ENCODE measurements around the gene NFATC1. TPM values are rescaled to one million over a fixed set of nuclear protein-coding genes. Genes with fewer than 3 reads are reported as not detected.

NFATC1 gene
- total and polyA plus RNA-seq, 5 donors from 2014 or later: 13.1 to 64.7 (median 19.8) TPM

- peak overlapping the region; percentile 79 to 92 (median 90) for H3K4me3 Mint-ChIP-seq
- H3K27me3 Mint-ChIP-seq: peaks cover 22% of the 10 kb centered on the region
- DNase-seq: peak in 1 of 3 donors; percentile 41
- no peaks in the 10 kb centered on the region for H3K9me3 Mint-ChIP-seq
- peak; percentile 0 to 7 for ATAC-seq (ENCODE audit: low read depth in 2 of 2)
- Histone ChIP-seq H3K9me3 (ENCODE audit: control insufficient read depth in 2 of 2, low read length in 2 of 2) (no peaks in the 10 kb centered on the region), H3K4me1 (ENCODE audit: control insufficient read depth, insufficient read depth, low read length, poor library complexity, severe bottlenecking) (peaks cover 70% of the 10 kb centered on the region), H3K36me3 (ENCODE audit: control insufficient read depth, insufficient read depth, low read length) (no peaks in the 10 kb centered on the region), H3K4me3 (ENCODE audit: low read depth, low read length) (peak overlapping the region; percentile 57), H3K27ac (ENCODE audit: insufficient read depth, low read length, poor library complexity, severe bottlenecking) (peak overlapping the region; percentile 95), H3K27me3 (ENCODE audit: control insufficient read depth, insufficient read depth, low read length) (no peaks in the 10 kb centered on the region)
- peaks cover 7% of the 10 kb centered on the region for H3K36me3 Mint-ChIP-seq
- H3K27ac Mint-ChIP-seq: peak overlapping the region; percentile 93 to 98 (median 97)
- peaks cover 13 to 63% (median 27%) of the 10 kb centered on the region in 4 donors for H3K4me1 Mint-ChIP-seq
Observed at GRCh38 chr18:79399275-79400081, 3.7 kb downstream of the NFATC1 start.

- no peaks in the 10 kb centered on the region for H3K9me3 ChIP-seq (ENCODE audit: control insufficient read depth in 2 of 2, low read length in 2 of 2)
- H3K27me3 ChIP-seq (ENCODE audit: control insufficient read depth, insufficient read depth, low read length): no peaks in the 10 kb centered on the region
- Mint-ChIP-seq H3K27me3 (peaks cover 18% of the 10 kb centered on the region), H3K36me3 (peaks cover 7% of the 10 kb centered on the region), H3K4me3 (no peak overlapping the region), H3K27ac (no peak overlapping the region), H3K4me1 (peaks cover 18 to 66% (median 33%) of the 10 kb centered on the region in 4 donors), H3K9me3 (no peaks in the 10 kb centered on the region)
- no peak overlapping the region for H3K4me3 ChIP-seq (ENCODE audit: low read depth, low read length)
- ATAC-seq (ENCODE audit: low read depth in 2 of 2) (peak; percentile 15 to 20), DNase-seq (peak; percentile 58 to 78 (median 64))
- H3K36me3 ChIP-seq (ENCODE audit: control insufficient read depth, insufficient read depth, low read length): no peaks in the 10 kb centered on the region
- H3K27ac ChIP-seq (ENCODE audit: insufficient read depth, low read length, poor library complexity, severe bottlenecking): peak overlapping the region; percentile 95
- peaks cover 70% of the 10 kb centered on the region for H3K4me1 ChIP-seq (ENCODE audit: control insufficient read depth, insufficient read depth, low read length, poor library complexity, severe bottlenecking)
Observed at GRCh38 chr18:79400091-79400590, 4.4 kb downstream of the NFATC1 start.

GRCh38 chr18:79400591-79401381, 5.1 kb downstream of the NFATC1 start:
- H3K27me3 Mint-ChIP-seq: peaks cover 18% of the 10 kb centered on the region
- H3K9me3 Mint-ChIP-seq: no peaks in the 10 kb centered on the region
- peaks cover 77% of the 10 kb centered on the region for H3K4me1 ChIP-seq (ENCODE audit: control insufficient read depth, insufficient read depth, low read length, poor library complexity, severe bottlenecking)
- no peaks in the 10 kb centered on the region for H3K9me3 ChIP-seq (ENCODE audit: control insufficient read depth in 2 of 2, low read length in 2 of 2)
- peaks cover 7% of the 10 kb centered on the region for H3K36me3 Mint-ChIP-seq
- H3K4me3 Mint-ChIP-seq: peak overlapping the region; percentile 80 to 96 (median 93)
- peak overlapping the region; percentile 61 for H3K4me3 ChIP-seq (ENCODE audit: low read depth, low read length)
- DNase-seq (peak; percentile 64 to 78 (median 72)), ATAC-seq (ENCODE audit: low read depth in 2 of 2) (peak; percentile 13 to 14)
- peaks cover 20 to 72% (median 38%) of the 10 kb centered on the region in 4 donors for H3K4me1 Mint-ChIP-seq
- peak overlapping the region; percentile 99 to 100 (median 99) for H3K27ac Mint-ChIP-seq
- H3K27ac ChIP-seq (ENCODE audit: insufficient read depth, low read length, poor library complexity, severe bottlenecking): peak overlapping the region; percentile 95
- no peaks in the 10 kb centered on the region for H3K36me3 ChIP-seq (ENCODE audit: control insufficient read depth, insufficient read depth, low read length)
- H3K27me3 ChIP-seq (ENCODE audit: control insufficient read depth, insufficient read depth, low read length): no peaks in the 10 kb centered on the region

GRCh38 chr18:79401494-79402208, 5.9 kb downstream of the NFATC1 start:
- Mint-ChIP-seq H3K9me3 (no peaks in the 10 kb centered on the region), H3K27ac (peak overlapping the region; percentile 99 to 100 (median 99)), H3K4me1 (peaks cover 24 to 78% (median 46%) of the 10 kb centered on the region in 4 donors), H3K36me3 (peaks cover 13% of the 10 kb centered on the region), H3K27me3 (peaks cover 16% of the 10 kb centered on the region), H3K4me3 (peak overlapping the region; percentile 80 to 96 (median 93))
- Histone ChIP-seq H3K27me3 (ENCODE audit: control insufficient read depth, insufficient read depth, low read length) (no peaks in the 10 kb centered on the region), H3K36me3 (ENCODE audit: control insufficient read depth, insufficient read depth, low read length) (no peaks in the 10 kb centered on the region), H3K9me3 (ENCODE audit: control insufficient read depth in 2 of 2, low read length in 2 of 2) (no peaks in the 10 kb centered on the region), H3K4me1 (ENCODE audit: control insufficient read depth, insufficient read depth, low read length, poor library complexity, severe bottlenecking) (peaks cover 78% of the 10 kb centered on the region), H3K4me3 (ENCODE audit: low read depth, low read length) (peak overlapping the region; percentile 60), H3K27ac (ENCODE audit: insufficient read depth, low read length, poor library complexity, severe bottlenecking) (peak overlapping the region; percentile 95)
- DNase-seq (peak in 1 of 3 donors; percentile 35), ATAC-seq (ENCODE audit: low read depth in 2 of 2) (no peak)

DNA sequence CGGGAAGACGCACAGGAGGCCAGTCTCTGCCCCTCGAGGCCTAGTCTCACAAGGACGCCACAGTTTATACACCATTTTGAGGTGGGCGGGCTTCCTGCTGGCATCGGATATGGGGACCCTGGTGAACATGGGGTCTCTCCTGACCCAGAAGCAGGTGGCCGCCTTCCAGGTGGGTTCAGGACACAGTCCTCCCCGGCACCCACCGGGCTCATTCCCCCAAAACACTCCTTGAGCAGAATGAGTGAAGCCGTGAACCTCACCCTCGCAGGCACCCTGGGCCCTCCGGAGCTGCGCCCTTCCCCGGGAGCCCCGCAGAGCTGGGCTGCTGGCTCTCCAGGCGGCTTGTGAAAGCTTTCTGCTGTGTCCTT, 6.5 kb downstream of the NFATC1 start:
- Histone ChIP-seq H3K4me1 (ENCODE audit: control insufficient read depth, insufficient read depth, low read length, poor library complexity, severe bottlenecking) (peaks cover 77% of the 10 kb centered on the region), H3K27ac (ENCODE audit: insufficient read depth, low read length, poor library complexity, severe bottlenecking) (peak overlapping the region; percentile 95), H3K4me3 (ENCODE audit: low read depth, low read length) (peak overlapping the region; percentile 60), H3K36me3 (ENCODE audit: control insufficient read depth, insufficient read depth, low read length) (no peaks in the 10 kb centered on the region), H3K9me3 (ENCODE audit: control insufficient read depth in 2 of 2, low read length in 2 of 2) (no peaks in the 10 kb centered on the region), H3K27me3 (ENCODE audit: control insufficient read depth, insufficient read depth, low read length) (no peaks in the 10 kb centered on the region)
- H3K4me1 Mint-ChIP-seq: peaks cover 24 to 82% (median 46%) of the 10 kb centered on the region in 4 donors
- ATAC-seq (ENCODE audit: low read depth in 2 of 2) (no peak), DNase-seq (no peak)
- H3K36me3 Mint-ChIP-seq: peaks cover 13% of the 10 kb centered on the region
- peak overlapping the region; percentile 94 to 100 (median 99) for H3K27ac Mint-ChIP-seq
- peaks cover 12% of the 10 kb centered on the region for H3K27me3 Mint-ChIP-seq
- H3K4me3 Mint-ChIP-seq: peak overlapping the region; percentile 80 to 96 (median 93)
- no peaks in the 10 kb centered on the region for H3K9me3 Mint-ChIP-seq

DNA sequence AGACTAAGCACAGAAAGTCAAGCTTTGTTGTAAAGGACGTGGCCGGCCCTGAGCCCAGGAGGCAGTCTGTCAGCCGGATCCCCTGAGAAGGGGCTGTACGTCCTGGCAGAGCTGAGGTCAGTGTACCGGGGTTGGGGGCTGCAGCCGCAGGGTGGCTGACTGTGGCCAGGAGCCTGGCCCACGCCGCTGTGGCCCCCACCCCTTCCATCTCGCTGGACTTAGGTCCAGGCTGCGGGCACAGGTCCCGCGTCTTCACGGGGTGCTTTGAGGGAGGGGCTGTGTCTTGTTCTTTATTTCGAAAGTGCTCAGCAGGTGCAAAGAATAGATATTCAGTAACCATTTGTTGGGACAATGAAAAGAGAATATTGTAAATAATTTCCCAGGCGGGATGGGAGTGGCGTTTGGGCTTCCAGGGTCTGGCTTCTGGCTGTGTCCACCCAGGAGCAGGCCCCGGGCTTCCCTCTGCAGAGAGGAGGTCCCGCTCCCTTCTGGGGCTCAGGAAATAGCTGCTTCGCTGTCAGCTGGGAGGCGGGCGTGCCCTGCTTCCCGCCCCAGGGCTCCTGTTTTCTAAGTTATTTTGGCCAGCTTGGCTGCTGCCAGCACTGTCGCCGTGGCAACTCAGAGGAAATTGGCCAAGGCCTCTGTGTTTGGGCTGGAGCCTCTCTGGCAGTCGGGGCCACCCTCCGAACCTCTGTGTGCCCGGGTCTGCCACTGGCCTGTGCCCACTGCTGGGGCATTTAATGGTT, 7.4 kb downstream of the NFATC1 start:
- H3K9me3 Mint-ChIP-seq: no peaks in the 10 kb centered on the region
- H3K27ac Mint-ChIP-seq: peak overlapping the region; percentile 94 to 100 (median 99)
- H3K4me1 Mint-ChIP-seq: peaks cover 24 to 82% (median 46%) of the 10 kb centered on the region in 4 donors
- peak overlapping the region; percentile 95 for H3K27ac ChIP-seq (ENCODE audit: insufficient read depth, low read length, poor library complexity, severe bottlenecking)
- H3K27me3 ChIP-seq (ENCODE audit: control insufficient read depth, insufficient read depth, low read length): no peaks in the 10 kb centered on the region
- H3K4me3 Mint-ChIP-seq: peak overlapping the region; percentile 80 to 96 (median 88)
- ATAC-seq (ENCODE audit: low read depth in 2 of 2) (no peak), DNase-seq (peak in 1 of 3 donors; percentile 61)
- H3K4me1 ChIP-seq (ENCODE audit: control insufficient read depth, insufficient read depth, low read length, poor library complexity, severe bottlenecking): peaks cover 69% of the 10 kb centered on the region
- H3K36me3 Mint-ChIP-seq: peaks cover 13% of the 10 kb centered on the region
- H3K27me3 Mint-ChIP-seq: peaks cover 12% of the 10 kb centered on the region
- peak overlapping the region; percentile 60 for H3K4me3 ChIP-seq (ENCODE audit: low read depth, low read length)
- no peaks in the 10 kb centered on the region for H3K36me3 ChIP-seq (ENCODE audit: control insufficient read depth, insufficient read depth, low read length)
- no peaks in the 10 kb centered on the region for H3K9me3 ChIP-seq (ENCODE audit: control insufficient read depth in 2 of 2, low read length in 2 of 2)
